Upper lobe of right lung (tissue), 1 donor: ENCODE results near the gene TTC7B. TPM values are rescaled to one million over a fixed set of nuclear protein-coding genes. Genes with fewer than 3 reads are reported as not detected.
A peak's percentile ranks its signal among the peaks of the same experiment; 100 is the strongest.

Experiments used
- ATAC-seq: fragments of 200-7000 bp; cut with Tn5 transposase; one replicate; pipeline ENCODE4 v1.9.1; 2020; ENCODE audit warnings: mild to moderate bottlenecking, moderate library complexity
- DNase-seq: peaks from one replicate; pipeline ENCODE4 v3.0.0-alpha.2; 2020
- H3K27ac ChIP-seq: fragments of 200-600 bp; one replicate; pipeline ENCODE4 v1.8.0; 2022
- H3K27me3 ChIP-seq: fragments of 200-600 bp; one replicate; pipeline ENCODE4 v1.8.0; 2022; ENCODE audit warnings: mild to moderate bottlenecking
- H3K36me3 ChIP-seq: fragments of 200-600 bp; one replicate; pipeline ENCODE4 v1.8.0; 2022
- H3K4me1 ChIP-seq: fragments of 200-600 bp; one replicate; pipeline ENCODE4 v1.8.0; 2022
- H3K4me3 ChIP-seq: fragments of 200-600 bp; one replicate; pipeline ENCODE4 v1.8.0; 2022; ENCODE audit warnings: mild to moderate bottlenecking
- H3K9me3 ChIP-seq: fragments of 200-600 bp; one replicate; pipeline ENCODE4 v1.8.0; 2022
- intact Hi-C: fragments of 100-400 bp; cut with DNase I; formaldehyde crosslinking; loops from one replicate; pipeline ENCODE4 v1.11.0; 2022
- total RNA-seq: library from RNA; stranded (reverse); fragmentation: NEBNext Ultra II Directional; extraction: Animal tissue kit (Norgen Biotek cat#: 25700); gene quantifications from one replicate; pipeline ENCODE4 v1.2.1, GENCODE V29; 2021
- TF ChIP-seq, protein P1 (sequence below): fragments of 200-600 bp; IDR thresholded peaks from one replicate; pipeline ENCODE4 v1.8.0; 2022; ENCODE audit warnings: antibody characterized with exemption
- donor health status: DM: no; HTN: yes; CAD: no; lungs with severe emphysema.

TTC7B gene
- total RNA-seq, 1 donor from 2014 or later: 41.5 TPM

DNA sequence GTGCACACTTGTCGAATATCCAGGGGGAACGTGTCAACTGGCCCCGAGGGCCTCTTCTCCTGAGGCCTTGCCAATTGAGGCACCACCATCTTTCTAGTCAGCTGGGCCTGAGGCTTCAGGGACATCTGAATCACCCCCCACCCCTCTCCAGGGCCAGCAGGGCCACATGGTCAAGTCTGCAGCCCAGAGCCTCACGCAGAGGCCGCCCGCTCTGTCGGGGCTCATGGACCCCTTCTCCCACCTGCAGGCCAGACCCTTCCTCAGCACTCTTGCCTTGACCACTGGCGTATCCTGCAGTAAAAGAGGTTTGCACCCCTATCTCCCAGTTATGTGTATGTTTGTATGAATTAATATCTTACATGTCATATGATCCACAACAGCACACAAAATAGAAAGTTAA lies 237.1 kb downstream of the TTC7B start:
- no peaks in the 10 kb centered on the region for H3K9me3 ChIP-seq
- H3K4me3 ChIP-seq: no peak overlapping the region
- ATAC-seq: no peak
- peaks cover 4% of the 10 kb centered on the region for H3K4me1 ChIP-seq
- TF ChIP-seq, protein P1, sequence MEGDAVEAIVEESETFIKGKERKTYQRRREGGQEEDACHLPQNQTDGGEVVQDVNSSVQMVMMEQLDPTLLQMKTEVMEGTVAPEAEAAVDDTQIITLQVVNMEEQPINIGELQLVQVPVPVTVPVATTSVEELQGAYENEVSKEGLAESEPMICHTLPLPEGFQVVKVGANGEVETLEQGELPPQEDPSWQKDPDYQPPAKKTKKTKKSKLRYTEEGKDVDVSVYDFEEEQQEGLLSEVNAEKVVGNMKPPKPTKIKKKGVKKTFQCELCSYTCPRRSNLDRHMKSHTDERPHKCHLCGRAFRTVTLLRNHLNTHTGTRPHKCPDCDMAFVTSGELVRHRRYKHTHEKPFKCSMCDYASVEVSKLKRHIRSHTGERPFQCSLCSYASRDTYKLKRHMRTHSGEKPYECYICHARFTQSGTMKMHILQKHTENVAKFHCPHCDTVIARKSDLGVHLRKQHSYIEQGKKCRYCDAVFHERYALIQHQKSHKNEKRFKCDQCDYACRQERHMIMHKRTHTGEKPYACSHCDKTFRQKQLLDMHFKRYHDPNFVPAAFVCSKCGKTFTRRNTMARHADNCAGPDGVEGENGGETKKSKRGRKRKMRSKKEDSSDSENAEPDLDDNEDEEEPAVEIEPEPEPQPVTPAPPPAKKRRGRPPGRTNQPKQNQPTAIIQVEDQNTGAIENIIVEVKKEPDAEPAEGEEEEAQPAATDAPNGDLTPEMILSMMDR: no peak
- H3K27me3 ChIP-seq: no peaks in the 10 kb centered on the region
- intact Hi-C loops: no loop called here
- H3K36me3 ChIP-seq: no peaks in the 10 kb centered on the region
- H3K27ac ChIP-seq: peak overlapping the region; percentile 73
- peak; percentile 34 for DNase-seq

GRCh38 chr14:90578283-90578985 lies 237.8 kb downstream of the TTC7B start:
- ATAC-seq: peak; percentile 14
- Histone ChIP-seq H3K36me3 (no peaks in the 10 kb centered on the region), H3K27ac (peak overlapping the region; percentile 73), H3K4me3 (no peak overlapping the region), H3K4me1 (peaks cover 4% of the 10 kb centered on the region), H3K9me3 (no peaks in the 10 kb centered on the region), H3K27me3 (no peaks in the 10 kb centered on the region)
- intact Hi-C loops: no loop called here
- TF ChIP-seq, protein P1: no peak
- peak; percentile 63 for DNase-seq

DNA sequence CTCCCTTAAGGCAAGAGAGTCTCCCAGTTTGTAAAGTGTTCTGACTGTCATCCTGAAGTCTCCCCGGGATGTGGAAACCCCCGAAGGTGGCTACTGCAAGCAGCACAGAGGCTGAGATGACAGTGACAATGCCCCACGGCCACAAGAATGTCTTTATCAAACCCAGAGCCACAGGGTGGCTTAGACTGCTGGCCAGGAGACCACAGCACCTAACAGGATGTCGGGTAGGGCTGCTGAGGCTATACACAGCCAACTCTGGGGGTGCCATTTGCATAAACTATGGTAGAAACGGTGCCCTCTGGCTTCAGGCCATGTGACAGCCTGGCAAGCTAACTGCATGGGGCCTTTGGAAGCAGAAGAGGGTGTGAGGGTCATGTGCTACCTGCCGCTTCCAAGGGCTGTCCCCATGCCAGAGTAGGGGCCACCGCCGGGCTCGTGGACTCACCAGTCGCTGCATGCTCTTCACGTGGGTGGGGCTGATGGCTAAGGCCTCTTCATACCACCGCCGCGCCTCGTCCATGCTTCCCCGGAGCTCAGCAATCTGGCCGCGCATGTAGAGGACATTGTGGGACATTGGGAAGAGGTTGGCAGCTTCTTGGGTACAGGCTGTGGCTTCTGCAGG lies 238.5 kb downstream of the TTC7B start:
- TF ChIP-seq, protein P1: no peak
- Histone ChIP-seq H3K4me1 (peaks cover 4% of the 10 kb centered on the region), H3K27me3 (no peaks in the 10 kb centered on the region), H3K9me3 (no peaks in the 10 kb centered on the region), H3K4me3 (no peak overlapping the region), H3K27ac (peak overlapping the region; percentile 73), H3K36me3 (no peaks in the 10 kb centered on the region)
- DNase-seq: peak; percentile 58
- intact Hi-C loops: no loop called here
- no peak for ATAC-seq

DNA sequence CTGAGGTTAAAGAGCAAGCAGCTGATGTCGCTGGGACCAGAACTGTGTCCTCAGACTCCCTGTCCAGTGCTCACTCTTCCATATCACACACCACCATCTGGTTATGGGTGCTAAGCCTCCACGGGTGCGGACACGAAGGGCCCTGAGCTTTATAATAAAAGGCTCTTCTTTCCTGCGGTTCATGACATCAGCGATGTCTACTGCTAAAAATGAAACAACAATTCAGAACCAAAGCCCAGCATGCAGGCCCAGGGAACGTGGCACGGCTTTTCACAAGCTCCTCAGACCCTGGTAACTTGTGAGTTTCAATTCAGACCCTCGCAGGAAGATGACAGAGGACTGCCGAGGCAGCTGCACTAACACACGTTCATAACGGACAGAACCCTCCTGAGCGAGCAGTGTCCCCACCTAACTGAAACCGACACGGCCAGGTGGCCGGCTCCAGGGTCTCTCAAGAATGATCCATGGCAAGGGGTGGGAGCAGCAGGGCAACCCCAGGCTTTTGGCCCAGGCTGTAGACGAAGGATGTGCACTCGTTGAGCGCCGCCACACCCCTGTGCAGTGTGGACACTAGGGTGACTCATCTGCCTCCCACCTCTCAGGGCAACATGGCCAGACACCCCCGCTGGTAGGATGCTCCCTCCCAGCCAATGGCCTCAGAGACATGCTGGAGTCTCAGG lies 239.1 kb downstream of the TTC7B start:
- no peaks in the 10 kb centered on the region for H3K27me3 ChIP-seq
- DNase-seq: peak; percentile 60
- peak overlapping the region; percentile 73 for H3K27ac ChIP-seq
- TF ChIP-seq, protein P1: no peak
- intact Hi-C loops: no loop called here
- ATAC-seq: no peak
- H3K4me1 ChIP-seq: peaks cover 4% of the 10 kb centered on the region
- no peak overlapping the region for H3K4me3 ChIP-seq
- H3K9me3 ChIP-seq: no peaks in the 10 kb centered on the region
- no peaks in the 10 kb centered on the region for H3K36me3 ChIP-seq

- DNase-seq (no peak), ATAC-seq (no peak)
- no peaks in the 10 kb centered on the region for H3K36me3 ChIP-seq
- peaks cover 4% of the 10 kb centered on the region for H3K4me1 ChIP-seq
- H3K27ac ChIP-seq: peak overlapping the region; percentile 73
- no peak overlapping the region for H3K4me3 ChIP-seq
- TF ChIP-seq, protein P1: no peak
- H3K27me3 ChIP-seq: no peaks in the 10 kb centered on the region
- intact Hi-C loops: no loop called here
- no peaks in the 10 kb centered on the region for H3K9me3 ChIP-seq
Observed at GRCh38 chr14:90576581-90576980, 239.6 kb downstream of the TTC7B start.
